Hepatocyte (in vitro differentiated cells): ENCODE data around the gene HCN3.

Source experiments
- CTCF ChIP-seq: fragments of 200-600 bp; sonication (generic); IDR thresholded peaks from 2 replicates; pipeline ENCODE4 v1.5.1; 2016; ENCODE audit warnings: antibody characterized with exemption, mild to moderate bottlenecking; ENCODE audit not compliant: poor library complexity
- EZH2 ChIP-seq: fragments of 200-600 bp; sonication (generic); IDR thresholded peaks from 2 replicates; pipeline ENCODE4 v1.6.1; 2016; ENCODE audit warnings: antibody characterized with exemption, mild to moderate bottlenecking, borderline replicate concordance
- EZH2phosphoT487 ChIP-seq: fragments of 200-600 bp; sonication (generic); IDR thresholded peaks from one replicate; pipeline ENCODE4 v1.6.1; 2018; ENCODE audit warnings: antibody characterized with exemption, mild to moderate bottlenecking, low read depth, moderate library complexity; ENCODE audit not compliant: unreplicated experiment, severe bottlenecking

GRCh38 chr1:155250246-155250632 is 27.0 kb upstream of the HCN3 start:
- TF ChIP-seq CTCF (no peak), EZH2phosphoT487 (no peak), EZH2 (no peak)
